Tibial nerve (tissue), 3 donors: Measurements from ENCODE around the gene ANAPC13.

ENCODE experiments used
- CTCF ChIP-seq, 5 experiments: fragments of 200-600 bp in 3 of 5; fragments of 450-650 bp in 2 of 5; sonication (generic) in 3 of 5; IDR thresholded peaks; one replicate each; pipeline ENCODE4 v1.5.1; 2016 to 2019; ENCODE audit warnings: antibody characterized with exemption in 5 of 5, mild to moderate bottlenecking in 3 of 5, moderate library complexity in 2 of 5
- POLR2A ChIP-seq, 2 donors: fragments of 450-650 bp; IDR thresholded peaks; one replicate each; pipeline ENCODE4 v1.6.1; 2017; ENCODE audit warnings: antibody characterized with exemption in 2 of 2, mild to moderate bottlenecking in 2 of 2, moderate library complexity in 2 of 2

- TF ChIP-seq CTCF (IDR thresholded peaks at IDR 0.05) (no peak), POLR2A (IDR thresholded peaks at IDR 0.05) (no peak)
Observed at GRCh38 chr3:134459562-134459961, 26.2 kb downstream of the ANAPC13 start.
